Lower leg skin (tissue), 3 donors: ENCODE results near the gene PSMD5.

Source experiments
- POLR2A ChIP-seq, 2 donors: fragments of 450-650 bp; IDR thresholded peaks; one replicate each; pipeline ENCODE4 v1.6.1; 2016 to 2017; ENCODE audit warnings: antibody characterized with exemption in 2 of 2, mild to moderate bottlenecking in 1 of 2, moderate library complexity in 1 of 2
- TF ChIP-seq, protein P1 (sequence below), 3 donors: fragments of 450-650 bp; IDR thresholded peaks; one replicate each; pipeline ENCODE4 v1.5.1; 2016; ENCODE audit warnings: antibody characterized with exemption in 3 of 3, mild to moderate bottlenecking in 3 of 3, moderate library complexity in 2 of 3

DNA sequence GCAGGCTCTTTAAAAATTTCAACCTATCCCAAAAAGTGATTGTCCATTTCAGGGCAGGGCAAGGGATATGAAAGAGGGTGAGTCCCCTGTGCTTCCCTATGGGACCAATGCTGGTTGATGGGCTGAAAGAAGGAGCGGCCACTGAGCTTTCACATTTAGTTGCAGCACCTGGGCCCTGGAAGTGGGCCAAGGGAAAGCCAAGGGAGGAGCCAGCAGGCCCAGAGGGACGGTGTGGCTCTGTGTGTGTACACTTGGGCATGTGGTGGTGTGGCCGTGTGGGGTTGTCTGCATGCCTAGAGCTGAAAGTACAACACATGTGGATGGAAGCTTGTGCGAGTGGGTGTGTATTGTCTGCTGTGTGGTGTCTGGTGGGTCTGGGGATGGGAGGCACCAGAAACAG is 14.0 kb upstream of the PSMD5 start:
- no peak for TF ChIP-seq POLR2A (IDR thresholded peaks at IDR 0.05)
- TF ChIP-seq, protein P1, sequence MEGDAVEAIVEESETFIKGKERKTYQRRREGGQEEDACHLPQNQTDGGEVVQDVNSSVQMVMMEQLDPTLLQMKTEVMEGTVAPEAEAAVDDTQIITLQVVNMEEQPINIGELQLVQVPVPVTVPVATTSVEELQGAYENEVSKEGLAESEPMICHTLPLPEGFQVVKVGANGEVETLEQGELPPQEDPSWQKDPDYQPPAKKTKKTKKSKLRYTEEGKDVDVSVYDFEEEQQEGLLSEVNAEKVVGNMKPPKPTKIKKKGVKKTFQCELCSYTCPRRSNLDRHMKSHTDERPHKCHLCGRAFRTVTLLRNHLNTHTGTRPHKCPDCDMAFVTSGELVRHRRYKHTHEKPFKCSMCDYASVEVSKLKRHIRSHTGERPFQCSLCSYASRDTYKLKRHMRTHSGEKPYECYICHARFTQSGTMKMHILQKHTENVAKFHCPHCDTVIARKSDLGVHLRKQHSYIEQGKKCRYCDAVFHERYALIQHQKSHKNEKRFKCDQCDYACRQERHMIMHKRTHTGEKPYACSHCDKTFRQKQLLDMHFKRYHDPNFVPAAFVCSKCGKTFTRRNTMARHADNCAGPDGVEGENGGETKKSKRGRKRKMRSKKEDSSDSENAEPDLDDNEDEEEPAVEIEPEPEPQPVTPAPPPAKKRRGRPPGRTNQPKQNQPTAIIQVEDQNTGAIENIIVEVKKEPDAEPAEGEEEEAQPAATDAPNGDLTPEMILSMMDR (IDR thresholded peaks at IDR 0.05): no peak
